HEK293 (cell line): ENCODE results near the gene RANGAP1.

ENCODE experiments used
- ATF2 ChIP-seq: fragments of 450-650 bp; formaldehyde crosslinking; IDR thresholded peaks from 2 replicates; pipeline ENCODE4 v1.5.1; 2016; ENCODE audit warnings: missing biosample characterization, missing genetic modification characterization, low read depth
- CTCF ChIP-seq: fragments of 450-650 bp; formaldehyde crosslinking; IDR thresholded peaks from 2 replicates; pipeline ENCODE4 v1.5.1; 2016; ENCODE audit warnings: missing biosample characterization, missing genetic modification characterization
- HOXA7 ChIP-seq: sonication (generic); formaldehyde crosslinking; IDR thresholded peaks from 2 replicates; pipeline ENCODE4 v1.8.1; 2022; ENCODE audit warnings: missing genetic modification reagents, borderline replicate concordance
- TSHZ1 ChIP-seq: fragments of 450-650 bp; formaldehyde crosslinking; IDR thresholded peaks from 2 replicates; pipeline ENCODE4 v1.5.1; 2016; ENCODE audit warnings: missing biosample characterization, missing genetic modification characterization, borderline replicate concordance
- ZBTB44 ChIP-seq: fragments of 450-650 bp; IDR thresholded peaks from 2 replicates; pipeline ENCODE4 v1.5.1; 2018; ENCODE audit warnings: missing biosample characterization, mild to moderate bottlenecking, missing genetic modification characterization
- ZNF132 ChIP-seq: fragments of 450-650 bp; formaldehyde crosslinking; IDR thresholded peaks from 2 replicates; pipeline ENCODE4 v1.5.1; 2017; ENCODE audit warnings: missing biosample characterization, missing genetic modification characterization, borderline replicate concordance
- ZNF37A ChIP-seq: fragments of 450-650 bp; IDR thresholded peaks from 2 replicates; pipeline ENCODE4 v1.5.1; 2018; ENCODE audit warnings: missing biosample characterization, missing genetic modification characterization
- ZNF416 ChIP-seq: fragments of 450-650 bp; formaldehyde crosslinking; IDR thresholded peaks from 2 replicates; pipeline ENCODE4 v1.5.1; 2016; ENCODE audit warnings: missing biosample characterization, missing genetic modification characterization
- ZNF501 ChIP-seq: fragments of 450-650 bp; formaldehyde crosslinking; IDR thresholded peaks from 2 replicates; pipeline ENCODE4 v1.5.1; 2016; ENCODE audit warnings: missing biosample characterization, missing genetic modification characterization
- ZNF513 ChIP-seq: fragments of 450-650 bp; IDR thresholded peaks from 2 replicates; pipeline ENCODE4 v1.5.1; 2018; ENCODE audit warnings: missing biosample characterization, missing genetic modification characterization
- ZNF560 ChIP-seq: fragments of 450-650 bp; formaldehyde crosslinking; IDR thresholded peaks from 2 replicates; pipeline ENCODE4 v1.5.1; 2017; ENCODE audit warnings: missing biosample characterization, missing genetic modification characterization, borderline replicate concordance
- ZNF701 ChIP-seq: fragments of 450-650 bp; formaldehyde crosslinking; IDR thresholded peaks from 2 replicates; pipeline ENCODE4 v1.5.1; 2016; ENCODE audit warnings: missing biosample characterization, missing genetic modification characterization

GRCh38 chr22:41274856-41275255 lies 11.1 kb downstream of the RANGAP1 start:
- TF ChIP-seq TSHZ1 (tag by site-specific recombination) (no peak), ZNF560 (no peak), ZNF701 (tag by site-specific recombination) (no peak), HOXA7 (no peak), CTCF (tag by site-specific recombination) (no peak), ZNF37A (tag by site-specific recombination) (no peak), ZNF501 (tag by site-specific recombination) (no peak), ZBTB44 (no peak), ZNF513 (tag by site-specific recombination) (no peak), ZNF132 (tag by site-specific recombination) (no peak), ATF2 (tag by site-specific recombination) (no peak), ZNF416 (tag by site-specific recombination) (no peak)
